Stimulated activated CD8-positive, alpha-beta memory T cell treated with anti-CD3 and anti-CD28 coated beads, Interleukin-12 subunit alpha, Interleukin-12 subunit beta, amount 100 ng/mL, for 4 hours (primary cell): ENCODE measurements around the gene TTC28.

Source experiments
- DNase-seq: peaks from one replicate; pipeline ENCODE4 v3.0.0-alpha.2; 2020; ENCODE audit warnings: low read depth

The TTC28 gene

GRCh38 chr22:28001171-28001835 lies 678.3 kb downstream of the TTC28 start:
- DNase-seq = no peak

DNA sequence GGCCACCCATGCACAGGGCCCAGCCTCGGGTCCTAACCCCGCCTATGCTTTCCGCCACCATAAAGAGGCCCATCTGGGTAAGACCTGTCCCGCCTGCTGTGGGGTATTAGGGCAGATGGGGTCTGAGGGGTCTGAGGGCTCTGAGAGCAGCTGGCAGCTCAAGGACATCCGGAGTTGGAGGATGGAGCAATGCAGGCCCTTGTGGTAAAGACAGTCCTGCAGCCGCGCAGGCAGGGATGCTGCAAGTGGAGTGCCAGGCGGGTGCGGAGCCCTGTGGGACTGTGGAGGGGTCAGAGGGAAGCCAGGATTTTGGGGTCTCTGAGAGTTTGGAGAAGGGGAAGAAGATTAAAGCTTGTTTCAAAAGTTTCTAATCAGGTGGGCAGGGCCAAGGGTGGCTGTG lies 679.3 kb downstream of the TTC28 start:
- no peak for DNase-seq

- no peak for DNase-seq
These were observed 679.8 kb downstream of the TTC28 start for GRCh38 chr22:27999876-28000275.

GRCh38 chr22:27998511-27999410 lies 680.9 kb downstream of the TTC28 start:
- DNase-seq = no peak

DNA sequence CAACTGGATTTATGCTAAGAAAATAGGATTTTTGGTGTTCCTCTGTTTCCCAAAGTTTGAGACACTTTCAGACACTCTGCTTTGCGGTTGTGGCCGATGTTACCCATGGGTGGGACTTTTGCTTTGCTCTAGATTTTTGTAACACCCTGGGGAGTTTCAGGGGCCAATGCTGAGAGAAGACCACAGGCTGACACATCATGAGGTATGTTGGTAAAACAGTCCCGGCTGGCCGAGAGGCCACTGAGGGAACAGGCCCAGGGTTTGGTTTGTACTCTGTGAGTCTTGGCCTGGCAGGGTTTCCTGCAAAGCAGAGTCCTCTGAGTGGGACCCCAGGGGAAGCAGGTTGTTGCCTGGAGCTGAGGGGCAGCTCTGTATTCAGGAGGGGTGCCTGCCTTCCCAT lies 682.1 kb downstream of the TTC28 start:
- no peak for DNase-seq

- DNase-seq = no peak
These were observed 682.7 kb downstream of the TTC28 start for GRCh38 chr22:27996981-27997380.

DNA sequence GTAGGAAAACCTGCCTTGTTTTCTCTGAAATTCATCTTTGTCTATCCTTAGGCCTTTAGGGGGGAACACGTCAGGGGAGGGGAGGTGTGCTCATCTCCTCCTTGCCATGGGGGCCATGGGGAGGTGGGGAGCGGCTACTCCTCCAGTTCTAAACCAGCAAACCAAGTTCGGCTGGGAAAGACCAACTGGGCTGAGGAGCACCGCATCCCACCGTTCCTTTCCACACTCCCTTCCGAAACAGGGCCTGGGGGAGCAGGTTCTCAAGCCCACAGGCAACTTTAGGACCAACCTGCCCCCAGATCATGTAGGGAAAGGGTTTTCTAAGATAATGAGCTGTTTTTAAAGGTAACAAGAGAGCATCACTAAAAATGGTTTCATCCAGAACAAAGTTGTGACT lies 683.1 kb downstream of the TTC28 start:
- no peak for DNase-seq

DNA sequence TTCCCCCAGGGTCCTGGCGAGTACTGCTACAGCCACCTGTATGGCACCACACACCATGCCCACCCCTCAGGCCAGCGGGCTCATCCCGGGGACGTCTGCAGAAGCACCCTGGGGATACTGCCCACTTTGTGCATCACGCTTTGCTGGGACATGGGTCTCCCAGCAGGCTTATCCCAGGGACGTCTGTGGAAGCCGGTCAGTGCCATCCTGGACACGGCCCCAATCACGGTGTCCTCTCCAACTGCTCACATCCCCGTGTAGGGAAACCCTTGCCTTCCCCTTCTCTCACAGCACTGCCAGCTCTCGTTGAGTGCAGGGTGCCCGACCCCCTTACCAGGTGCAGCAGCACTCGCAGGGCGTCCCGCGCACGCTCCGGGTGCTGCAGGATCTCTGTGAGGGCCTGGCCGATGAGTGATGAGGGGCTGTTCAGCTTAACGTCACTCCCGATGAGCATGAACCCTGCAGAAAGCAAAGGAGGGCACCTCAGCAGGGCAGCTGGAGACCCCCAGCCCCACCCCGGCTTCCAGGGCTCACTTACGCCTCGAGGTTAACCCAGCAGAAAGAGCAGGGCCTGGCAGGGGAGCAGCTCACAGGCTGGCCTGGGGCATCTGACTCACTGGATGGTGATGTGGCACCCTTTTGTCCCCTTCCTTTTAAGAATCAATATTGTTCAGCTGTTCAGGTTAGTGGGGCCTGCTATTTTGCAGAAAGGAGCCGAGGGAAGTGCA lies 683.7 kb downstream of the TTC28 start:
- no peak for DNase-seq

DNA sequence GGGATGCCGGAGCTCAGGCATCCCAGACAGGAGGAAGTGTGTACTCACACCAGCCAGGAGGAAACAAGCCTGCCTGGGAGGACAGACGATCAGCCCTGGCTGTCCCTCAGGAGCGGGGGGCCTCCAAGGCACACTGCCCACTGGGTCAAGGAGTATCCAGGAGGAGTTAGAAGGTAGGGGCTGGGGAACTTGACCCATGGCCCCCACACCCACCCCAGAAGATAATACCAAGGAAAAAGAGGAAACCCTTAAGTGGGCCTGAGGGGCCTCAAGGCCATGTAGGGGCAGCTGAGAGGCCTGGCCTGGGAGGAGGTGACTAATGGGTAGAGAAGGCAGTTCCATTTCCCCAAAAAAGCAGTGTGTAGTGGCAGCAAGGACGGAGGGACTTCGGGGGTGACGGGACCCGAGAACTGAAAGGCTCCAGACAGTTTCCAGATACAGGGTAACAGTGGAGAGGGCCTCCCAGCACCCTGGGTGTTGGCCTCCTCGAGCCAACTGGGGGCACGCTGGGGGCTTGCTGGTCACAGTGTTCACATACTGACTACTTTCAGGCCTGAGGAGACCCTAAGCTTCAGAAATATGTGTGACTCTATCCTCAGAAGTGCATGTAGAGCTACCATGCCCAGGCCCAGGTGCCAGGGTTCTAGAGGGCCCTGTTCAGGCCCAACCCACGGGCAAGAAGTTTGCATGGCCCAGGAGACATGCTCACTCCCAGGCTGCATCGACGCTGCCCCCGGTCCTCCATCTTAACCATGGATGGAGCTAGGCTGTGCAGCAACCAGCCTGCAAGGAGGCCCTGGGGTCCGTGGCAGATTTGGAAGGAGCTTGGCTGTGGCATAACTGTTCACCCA lies 684.9 kb downstream of the TTC28 start:
- no peak for DNase-seq

DNA sequence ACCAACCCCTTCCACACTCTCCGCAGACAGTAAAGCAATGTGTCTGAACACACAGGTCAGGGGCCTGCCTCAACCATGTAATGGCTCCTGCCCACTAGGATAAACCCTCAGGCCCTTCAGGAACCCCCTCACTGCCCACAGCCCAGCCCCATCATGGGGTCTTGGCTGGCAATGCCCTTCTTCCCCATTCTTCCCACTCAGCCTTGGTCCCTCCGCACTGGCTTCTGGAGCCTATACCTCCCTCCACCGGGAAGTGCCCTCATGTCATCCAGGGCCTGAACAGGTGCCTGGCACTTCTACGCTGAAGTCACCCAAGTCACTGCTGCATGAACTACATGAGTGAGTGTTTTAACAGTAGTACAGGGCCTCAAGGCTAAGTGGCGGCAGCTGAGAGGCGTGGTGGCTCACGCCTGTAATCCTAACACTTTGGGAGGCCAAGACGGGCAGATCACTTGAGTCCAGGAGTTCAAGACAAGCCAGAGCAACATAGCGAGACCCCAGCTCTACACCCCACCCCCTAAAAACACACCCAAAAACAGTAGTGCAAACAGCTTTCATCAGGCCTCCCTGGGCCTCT lies 685.8 kb downstream of the TTC28 start:
- DNase-seq = no peak

- DNase-seq = no peak
These were observed 686.4 kb downstream of the TTC28 start for GRCh38 chr22:27993201-27993635.

- DNase-seq = no peak
These were observed 687.1 kb downstream of the TTC28 start for GRCh38 chr22:27992294-27993165.

- DNase-seq = no peak
These were observed 687.9 kb downstream of the TTC28 start for GRCh38 chr22:27991586-27992293.

DNA sequence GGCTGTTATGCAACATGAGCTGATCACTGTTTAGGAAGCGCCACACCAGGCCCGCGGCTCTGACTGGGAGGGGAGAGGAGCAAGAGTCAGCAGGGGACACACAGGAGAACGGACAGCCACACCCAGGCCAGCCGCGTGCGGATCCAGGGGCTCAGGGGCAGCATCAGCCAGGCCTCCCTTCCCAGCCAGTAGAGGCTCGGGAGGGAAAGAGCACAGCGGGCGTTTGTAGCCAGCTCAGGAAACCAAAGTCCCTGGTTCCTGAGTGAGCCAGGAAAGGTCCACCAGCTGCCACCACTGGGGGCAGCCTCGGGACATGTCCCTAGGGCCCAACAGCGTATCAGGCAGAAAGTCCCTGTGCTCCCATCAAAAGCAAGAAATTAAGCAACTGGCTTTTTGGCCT lies 688.8 kb downstream of the TTC28 start:
- no peak for DNase-seq

- DNase-seq = no peak
These were observed 689.2 kb downstream of the TTC28 start for GRCh38 chr22:27990451-27990840.

GRCh38 chr22:27989758-27990450 lies 689.7 kb downstream of the TTC28 start:
- DNase-seq = no peak

- no peak for DNase-seq
These were observed 690.9 kb downstream of the TTC28 start for GRCh38 chr22:27988704-27989103.

- DNase-seq = no peak
These were observed 692.1 kb downstream of the TTC28 start for GRCh38 chr22:27987557-27987956.

DNA sequence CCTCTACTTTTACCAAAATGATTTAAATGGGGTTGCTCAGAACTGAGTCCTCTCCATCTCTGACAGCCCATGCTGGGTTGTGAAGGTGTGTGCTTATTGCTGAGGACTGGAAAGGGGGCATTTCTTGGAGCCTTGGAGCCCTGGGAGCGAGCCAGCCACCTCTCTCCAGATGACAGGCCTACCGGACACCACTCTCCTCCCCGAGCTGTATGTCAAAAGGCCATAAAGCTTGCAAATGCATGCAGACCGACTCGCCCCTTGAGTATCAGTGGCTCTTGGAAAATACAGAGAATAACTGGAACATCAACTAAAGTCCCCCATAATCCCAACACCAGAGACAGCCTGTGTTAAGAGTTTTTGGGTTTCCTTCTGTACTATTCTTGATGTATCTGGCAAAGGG lies 692.7 kb downstream of the TTC28 start:
- no peak for DNase-seq
